HG03139 (cell line): ENCODE measurements around the gene OPN4.

Source experiments
- ATAC-seq: cut with Tn5 transposase; IDR thresholded peaks from one replicate; pipeline ENCODE4 v1.9.1; 2021; ENCODE audit not compliant: unreplicated experiment

The OPN4 gene

GRCh38 chr10:86678999-86679792 lies 24.8 kb downstream of the OPN4 start:
- ATAC-seq, result no peak

- ATAC-seq, result no peak
These were observed 26.7 kb downstream of the OPN4 start for GRCh38 chr10:86681047-86681446.

- ATAC-seq, result no peak
These were observed 27.5 kb downstream of the OPN4 start for GRCh38 chr10:86681722-86682386.

GRCh38 chr10:86682675-86683074 lies 28.3 kb downstream of the OPN4 start:
- ATAC-seq, result no peak

GRCh38 chr10:86684331-86685097 lies 30.2 kb downstream of the OPN4 start:
- ATAC-seq, result no peak

- no peak for ATAC-seq
These were observed 31.1 kb downstream of the OPN4 start for GRCh38 chr10:86685416-86685815.

GRCh38 chr10:86685893-86686632 lies 31.7 kb downstream of the OPN4 start:
- no peak for ATAC-seq

- ATAC-seq, result no peak
These were observed 32.6 kb downstream of the OPN4 start for GRCh38 chr10:86686972-86687371.

- no peak for ATAC-seq
These were observed 33.4 kb downstream of the OPN4 start for GRCh38 chr10:86687750-86688149.

- peak; percentile 88 for ATAC-seq
These were observed 34.1 kb downstream of the OPN4 start for GRCh38 chr10:86688398-86688921.

GRCh38 chr10:86689146-86689545 lies 34.8 kb downstream of the OPN4 start:
- no peak for ATAC-seq

- ATAC-seq, result no peak
These were observed 35.9 kb downstream of the OPN4 start for GRCh38 chr10:86690231-86690630.

GRCh38 chr10:86690657-86691084 lies 36.3 kb downstream of the OPN4 start:
- no peak for ATAC-seq

- no peak for ATAC-seq
These were observed 37.1 kb downstream of the OPN4 start for GRCh38 chr10:86691333-86692022.

- no peak for ATAC-seq
These were observed 37.7 kb downstream of the OPN4 start for GRCh38 chr10:86692023-86692514.

- no peak for ATAC-seq
These were observed 38.3 kb downstream of the OPN4 start for GRCh38 chr10:86692664-86693063.

- ATAC-seq, result no peak
These were observed 38.9 kb downstream of the OPN4 start for GRCh38 chr10:86693275-86693674.

- no peak for ATAC-seq
These were observed 39.5 kb downstream of the OPN4 start for GRCh38 chr10:86693721-86694369.

- no peak for ATAC-seq
These were observed 44.0 kb downstream of the OPN4 start for GRCh38 chr10:86698207-86698940.
